ENCODE data around the gene CD300LG.

DNA sequence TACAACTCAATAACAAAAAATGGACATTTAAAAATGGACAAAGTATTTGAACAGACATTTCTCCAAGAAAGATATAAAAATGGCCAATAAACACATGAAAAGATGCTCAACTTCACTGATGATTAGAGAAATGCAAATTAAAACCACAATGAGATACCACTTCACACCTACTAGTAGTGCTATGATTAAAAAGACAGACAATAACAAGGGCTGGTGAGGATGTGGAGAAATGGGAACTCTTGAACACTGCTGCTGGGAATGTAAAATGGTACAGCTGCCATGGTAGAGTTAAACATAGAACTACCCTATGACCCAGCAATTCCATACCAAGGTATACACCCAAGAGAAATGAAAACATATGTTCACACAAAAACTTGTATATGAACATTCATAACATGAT, 41.9 kb upstream of the CD300LG start:
- TF ChIP-seq, protein P1, sequence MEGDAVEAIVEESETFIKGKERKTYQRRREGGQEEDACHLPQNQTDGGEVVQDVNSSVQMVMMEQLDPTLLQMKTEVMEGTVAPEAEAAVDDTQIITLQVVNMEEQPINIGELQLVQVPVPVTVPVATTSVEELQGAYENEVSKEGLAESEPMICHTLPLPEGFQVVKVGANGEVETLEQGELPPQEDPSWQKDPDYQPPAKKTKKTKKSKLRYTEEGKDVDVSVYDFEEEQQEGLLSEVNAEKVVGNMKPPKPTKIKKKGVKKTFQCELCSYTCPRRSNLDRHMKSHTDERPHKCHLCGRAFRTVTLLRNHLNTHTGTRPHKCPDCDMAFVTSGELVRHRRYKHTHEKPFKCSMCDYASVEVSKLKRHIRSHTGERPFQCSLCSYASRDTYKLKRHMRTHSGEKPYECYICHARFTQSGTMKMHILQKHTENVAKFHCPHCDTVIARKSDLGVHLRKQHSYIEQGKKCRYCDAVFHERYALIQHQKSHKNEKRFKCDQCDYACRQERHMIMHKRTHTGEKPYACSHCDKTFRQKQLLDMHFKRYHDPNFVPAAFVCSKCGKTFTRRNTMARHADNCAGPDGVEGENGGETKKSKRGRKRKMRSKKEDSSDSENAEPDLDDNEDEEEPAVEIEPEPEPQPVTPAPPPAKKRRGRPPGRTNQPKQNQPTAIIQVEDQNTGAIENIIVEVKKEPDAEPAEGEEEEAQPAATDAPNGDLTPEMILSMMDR (IDR thresholded peaks at IDR 0.05) = no peak
- TF ChIP-seq ZFX (IDR thresholded peaks at IDR 0.05; ENCODE audit: borderline replicate concordance) = no peak

All from 22Rv1 (cell line).